Posterior cingulate gyrus (tissue), 11 donors: Measurements from ENCODE around the gene LGALS1.

Experiments used
- DNase-seq, 10 donors: peaks; one replicate each; pipeline versions ENCODE4 v3.0.0 to v3.0.0-alpha.2; 2020 to 2021; ENCODE audit warnings: mixed read lengths in 3 of 10
- intact Hi-C: fragments of 100-400 bp; cut with DNase I; formaldehyde crosslinking; loops from one replicate; pipeline ENCODE4 v1.15.1; 2023

LGALS1 gene

GRCh38 chr22:37674951-37675929, at the start of gene LGALS1:
TSS of gene LGALS1 (plus strand) at chr22:37675636. CDS start at chr22:37675703, 67 bp downstream.
- intact Hi-C loops = no loop called here
- peak; percentile 68 to 98 (median 86) for DNase-seq

- DNase-seq = no peak
- intact Hi-C loops = no loop called here
Measured at GRCh38 chr22:37625737-37626136, 49.7 kb upstream of the LGALS1 start.

- intact Hi-C loops = no loop called here
- no peak for DNase-seq
Measured at GRCh38 chr22:37626144-37626543, 49.3 kb upstream of the LGALS1 start.

- intact Hi-C loops = no loop called here
- no peak for DNase-seq
Measured at GRCh38 chr22:37626556-37627075, 48.8 kb upstream of the LGALS1 start.

- intact Hi-C loops = no loop called here
- DNase-seq = no peak
Measured at GRCh38 chr22:37627121-37627520, 48.3 kb upstream of the LGALS1 start.

GRCh38 chr22:37627545-37627944, 47.9 kb upstream of the LGALS1 start:
- DNase-seq = peak in 3 of 10 donors; percentile 48 to 89 (median 86)
- intact Hi-C loops = no loop called here

- intact Hi-C loops = no loop called here
- no peak for DNase-seq
Measured at GRCh38 chr22:37628830-37629229, 46.6 kb upstream of the LGALS1 start.

GRCh38 chr22:37629928-37630327, 45.5 kb upstream of the LGALS1 start:
- no peak for DNase-seq
- intact Hi-C loops = no loop called here

- intact Hi-C loops = no loop called here
- DNase-seq = no peak
Measured at GRCh38 chr22:37630839-37631435, 44.5 kb upstream of the LGALS1 start.

- DNase-seq = peak in 1 of 10 donors; percentile 68
- intact Hi-C loops = no loop called here
Measured at GRCh38 chr22:37631448-37632173, 43.8 kb upstream of the LGALS1 start.

GRCh38 chr22:37632174-37633088, 43.0 kb upstream of the LGALS1 start:
- intact Hi-C loops = no loop called here
- DNase-seq = peak in 1 of 10 donors; percentile 35

- intact Hi-C loops = no loop called here
- no peak for DNase-seq
Measured at GRCh38 chr22:37633089-37633624, 42.3 kb upstream of the LGALS1 start.

- intact Hi-C loops = no loop called here
- peak; percentile 67 to 97 (median 77) for DNase-seq
Measured at GRCh38 chr22:37633625-37634416, 41.6 kb upstream of the LGALS1 start.

- peak in 1 of 10 donors; percentile 71 for DNase-seq
- intact Hi-C loops = no loop called here
Measured at GRCh38 chr22:37634417-37634924, 41.0 kb upstream of the LGALS1 start.

GRCh38 chr22:37635157-37635556, 40.3 kb upstream of the LGALS1 start:
- intact Hi-C loops = no loop called here
- DNase-seq = peak in 1 of 10 donors; percentile 39

GRCh38 chr22:37636186-37636948, 39.1 kb upstream of the LGALS1 start:
- DNase-seq = no peak
- intact Hi-C loops = no loop called here

- intact Hi-C loops = no loop called here
- DNase-seq = no peak
Measured at GRCh38 chr22:37636949-37637273, 38.5 kb upstream of the LGALS1 start.
